Measurements from ENCODE around the gene PCDHGA12.
"Not testable (repeated sequence)": the region's sequence is repeated elsewhere in the genome, so short reads cannot be mapped to it uniquely, and the experiment has no call there.

Gene PCDHGA12

GRCh38 chr5:141407790-141408505 lies 22.4 kb upstream of the PCDHGA12 start, which contains the start of gene PCDHGB6:
PCDHGB6 (plus strand) TSS chr5:141408021; CDS start chr5:141408203, 182 bp downstream.
- DNase-seq (ENCODE audit: low read depth): not testable (repeated sequence)

GRCh38 chr5:141409598-141410306 lies 20.6 kb upstream of the PCDHGA12 start:
- DNase-seq (ENCODE audit: low read depth): no peak

GRCh38 chr5:141411575-141411974 lies 18.7 kb upstream of the PCDHGA12 start:
- no peak for DNase-seq (ENCODE audit: low read depth)

- DNase-seq (ENCODE audit: low read depth): no peak
Observed at GRCh38 chr5:141412854-141413539, 17.3 kb upstream of the PCDHGA12 start, which contains the start of gene PCDHGA10. PCDHGA10 (plus strand) TSS chr5:141412987; CDS start chr5:141413176, 189 bp downstream.

- no peak for DNase-seq (ENCODE audit: low read depth)
Observed at GRCh38 chr5:141413540-141414069, 16.7 kb upstream of the PCDHGA12 start.

- DNase-seq (ENCODE audit: low read depth): not testable (repeated sequence)
Observed at GRCh38 chr5:141414548-141415274, 15.6 kb upstream of the PCDHGA12 start.

- not testable (repeated sequence) for DNase-seq (ENCODE audit: low read depth)
Observed at GRCh38 chr5:141415275-141415618, 15.1 kb upstream of the PCDHGA12 start.

GRCh38 chr5:141417494-141418172 lies 12.7 kb upstream of the PCDHGA12 start, which contains the start of gene PCDHGB7:
PCDHGB7 (plus strand) TSS chr5:141417677; CDS start chr5:141417860, 183 bp downstream.
- not testable (repeated sequence) for DNase-seq (ENCODE audit: low read depth)

- DNase-seq (ENCODE audit: low read depth): no peak
Observed at GRCh38 chr5:141419074-141419880, 11.0 kb upstream of the PCDHGA12 start.

- DNase-seq (ENCODE audit: low read depth): no peak
Observed at GRCh38 chr5:141420855-141421488, 9.3 kb upstream of the PCDHGA12 start, which contains the start of gene PCDHGA11. PCDHGA11 (plus strand) TSS chr5:141421051; CDS start chr5:141421228, 177 bp downstream.

GRCh38 chr5:141421489-141421855 lies 8.8 kb upstream of the PCDHGA12 start:
- DNase-seq (ENCODE audit: low read depth): no peak

GRCh38 chr5:141422742-141423291 lies 7.5 kb upstream of the PCDHGA12 start:
- no peak for DNase-seq (ENCODE audit: low read depth)

GRCh38 chr5:141427783-141428426 lies 2.4 kb upstream of the PCDHGA12 start:
- DNase-seq (ENCODE audit: low read depth): no peak

- DNase-seq (ENCODE audit: low read depth): no peak
Observed at GRCh38 chr5:141431286-141431685, 979 bp downstream of the PCDHGA12 start.

GRCh38 chr5:141432308-141432707 lies 2.0 kb downstream of the PCDHGA12 start:
- not testable (repeated sequence) for DNase-seq (ENCODE audit: low read depth)

GRCh38 chr5:141432726-141433125 lies 2.4 kb downstream of the PCDHGA12 start:
- DNase-seq (ENCODE audit: low read depth): not testable (repeated sequence)

GRCh38 chr5:141434006-141434405 lies 3.7 kb downstream of the PCDHGA12 start:
- no peak for DNase-seq (ENCODE audit: low read depth)

- no peak for DNase-seq (ENCODE audit: low read depth)
Observed at GRCh38 chr5:141437221-141437620, 6.9 kb downstream of the PCDHGA12 start.

Data from GM04503 (cell line).